GM19328 (cell line): ENCODE measurements around the gene ACSF3.

Experiments used
- ATAC-seq: cut with Tn5 transposase; IDR thresholded peaks from one replicate; pipeline ENCODE4 v1.9.1; 2021; ENCODE audit warnings: mild to moderate bottlenecking, moderate library complexity; ENCODE audit not compliant: unreplicated experiment

ACSF3 gene

DNA sequence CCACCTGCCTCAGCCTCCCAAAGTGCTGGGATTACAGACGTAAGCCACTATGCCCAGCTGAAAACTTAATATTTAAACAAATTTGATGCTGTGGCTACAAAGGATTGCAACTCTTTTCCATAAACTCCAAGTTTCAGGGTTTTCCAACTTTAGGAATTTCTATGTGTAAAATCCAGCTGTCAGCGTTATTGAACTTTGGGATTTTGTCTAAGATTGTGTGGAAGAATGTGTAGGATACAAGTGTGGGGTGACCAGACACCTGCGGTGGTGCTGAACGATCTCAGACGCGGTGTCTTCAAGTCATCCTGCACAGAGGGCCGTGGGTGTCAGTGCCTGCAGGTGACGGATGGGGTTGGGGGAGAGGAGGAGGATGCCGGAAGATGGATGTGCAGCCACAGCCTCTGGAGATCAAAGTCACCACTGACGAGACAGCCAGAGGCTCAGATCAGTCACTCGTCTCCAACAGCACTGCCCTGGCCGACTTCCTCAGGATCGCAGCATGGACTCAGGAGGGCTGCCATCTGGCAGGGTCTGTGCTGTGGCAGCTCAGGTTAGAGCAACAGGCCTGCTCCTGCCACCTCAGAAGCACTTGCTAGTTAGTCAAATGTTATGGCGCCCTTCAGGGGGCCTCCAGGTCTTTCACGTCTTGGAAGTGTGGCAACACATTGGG is 13.0 kb downstream of the ACSF3 start:
- no peak for ATAC-seq

DNA sequence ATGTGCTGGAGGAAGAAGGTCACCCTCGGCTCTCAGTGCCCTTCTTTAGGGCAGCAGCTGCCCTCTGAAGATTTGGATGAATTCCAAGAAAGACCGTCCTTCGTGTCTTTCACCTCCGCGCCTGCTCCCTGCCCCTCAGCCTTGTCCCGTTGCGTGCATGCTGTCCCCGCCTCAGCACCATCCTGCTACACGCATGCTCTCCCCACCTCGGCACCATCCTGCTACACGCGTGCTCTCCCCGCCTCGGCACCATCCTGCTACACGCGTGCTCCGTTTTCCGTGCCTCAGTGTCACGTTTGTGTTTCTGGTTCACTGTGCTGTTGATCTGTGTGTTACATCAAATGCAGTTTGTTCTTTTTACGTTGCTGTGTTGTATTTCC is 13.5 kb downstream of the ACSF3 start:
- no peak for ATAC-seq

DNA sequence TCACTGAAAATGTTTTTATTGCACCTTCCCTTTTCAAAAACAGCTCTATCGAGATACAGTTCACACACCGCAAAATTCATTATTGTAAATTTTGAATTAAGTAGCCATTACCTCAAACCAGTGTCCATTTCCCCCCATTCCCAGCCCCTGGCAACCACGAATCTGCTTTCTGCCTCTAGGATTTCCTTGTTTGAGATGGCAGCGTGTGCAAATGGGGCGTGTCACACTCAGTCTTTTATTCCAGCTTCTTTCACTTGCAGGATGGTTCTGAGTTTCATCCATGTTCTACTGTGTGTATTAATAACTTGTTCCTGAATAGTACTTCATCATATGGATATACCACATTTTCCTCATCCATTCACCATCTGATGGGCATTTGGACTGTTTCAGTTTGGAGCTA is 14.8 kb downstream of the ACSF3 start:
- no peak for ATAC-seq

DNA sequence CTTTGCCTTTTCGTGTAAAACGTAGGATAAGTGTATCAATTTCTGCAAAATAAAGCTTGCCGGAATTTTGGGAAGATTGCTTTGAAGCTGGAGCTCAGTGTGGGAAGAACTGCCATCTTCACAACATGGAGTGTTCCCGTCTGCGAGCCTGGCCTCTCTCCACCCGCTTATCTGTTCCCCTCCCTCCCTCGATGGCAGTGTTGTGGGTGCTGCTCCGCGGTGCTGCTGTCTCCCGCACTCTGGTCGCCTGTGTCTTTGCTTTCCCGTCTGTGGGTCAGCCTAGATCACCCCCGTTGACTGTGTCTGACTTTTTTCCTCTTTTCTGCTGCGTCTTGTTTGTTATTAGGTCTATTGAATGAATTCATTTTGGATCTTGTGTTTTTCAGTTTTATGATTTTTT is 17.0 kb downstream of the ACSF3 start:
- ATAC-seq: no peak

DNA sequence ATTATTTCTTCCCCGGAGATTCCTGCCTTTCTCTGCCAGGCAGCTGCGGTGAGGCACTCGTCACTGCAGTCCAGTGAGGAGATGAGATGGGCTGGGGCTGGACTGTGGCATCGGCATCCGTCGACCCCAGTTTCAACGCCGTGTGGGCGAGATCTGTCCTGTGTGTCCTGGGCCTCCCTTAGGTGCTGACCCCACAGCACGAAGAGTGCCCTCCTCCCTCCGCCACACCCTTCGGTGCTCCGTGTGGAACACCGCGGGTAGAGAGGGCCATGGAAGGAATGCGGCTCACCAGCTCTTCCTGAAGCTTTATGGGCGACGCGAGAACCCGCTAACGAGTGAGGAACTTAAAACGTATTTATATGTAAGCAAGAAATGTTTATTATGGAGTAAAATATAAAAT is 17.6 kb downstream of the ACSF3 start:
- no peak for ATAC-seq

GRCh38 chr16:89112377-89113151 is 18.9 kb downstream of the ACSF3 start:
- ATAC-seq: no peak

GRCh38 chr16:89113152-89113547 is 19.5 kb downstream of the ACSF3 start:
- no peak for ATAC-seq

DNA sequence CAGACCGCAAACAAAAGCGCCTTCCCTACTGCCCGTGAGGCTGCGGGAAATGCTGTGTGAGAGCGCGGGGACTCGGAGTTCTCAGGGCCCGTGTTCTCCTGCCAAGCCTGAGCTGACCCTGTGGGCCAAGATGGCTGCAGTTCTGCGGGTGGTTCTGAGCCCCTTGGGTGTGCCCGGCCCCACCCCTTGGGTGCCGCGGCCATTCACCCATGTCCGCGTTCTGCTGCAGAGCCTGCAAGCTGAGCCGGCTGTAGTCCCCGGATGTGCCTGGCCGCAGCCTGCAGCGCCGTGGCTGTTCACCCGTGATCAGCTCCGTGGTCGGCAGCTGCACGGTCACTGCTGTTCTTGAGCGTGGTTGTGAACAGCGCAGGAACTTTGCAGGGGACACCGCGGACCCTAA is 20.0 kb downstream of the ACSF3 start:
- ATAC-seq: no peak

GRCh38 chr16:89114159-89114981 is 20.7 kb downstream of the ACSF3 start:
- no peak for ATAC-seq

DNA sequence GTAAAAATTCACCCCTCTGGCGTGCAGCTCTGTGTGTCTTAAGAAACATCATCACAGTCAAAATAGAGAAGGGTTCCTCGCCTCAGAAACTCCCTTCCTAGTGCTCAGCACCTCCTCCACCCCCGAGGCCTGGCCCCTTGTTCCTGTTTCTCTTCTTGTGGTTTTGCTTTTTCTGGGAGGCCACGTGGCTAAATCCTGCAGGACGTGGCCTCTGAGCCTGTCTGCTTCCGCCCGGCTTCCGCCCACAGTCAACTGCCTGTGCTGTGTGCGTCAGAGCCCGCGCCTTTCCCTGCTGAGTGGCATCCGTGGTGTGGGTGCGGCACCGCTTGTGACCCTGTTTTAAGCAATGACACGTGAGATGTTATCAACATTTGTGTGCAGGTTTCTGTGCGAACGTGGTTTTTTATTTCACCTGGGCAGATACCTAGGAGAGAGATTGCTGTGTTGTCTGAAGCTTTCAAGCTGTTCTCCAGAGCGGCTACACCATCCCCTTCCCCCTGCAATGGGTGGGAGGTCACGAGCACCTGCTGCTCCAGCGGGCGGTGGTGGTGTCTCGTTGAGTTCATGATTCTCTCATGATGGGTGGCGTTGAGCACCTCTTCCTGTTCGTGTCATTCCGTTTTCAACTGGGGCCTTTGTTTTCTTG is 21.7 kb downstream of the ACSF3 start:
- peak; percentile 76 for ATAC-seq

DNA sequence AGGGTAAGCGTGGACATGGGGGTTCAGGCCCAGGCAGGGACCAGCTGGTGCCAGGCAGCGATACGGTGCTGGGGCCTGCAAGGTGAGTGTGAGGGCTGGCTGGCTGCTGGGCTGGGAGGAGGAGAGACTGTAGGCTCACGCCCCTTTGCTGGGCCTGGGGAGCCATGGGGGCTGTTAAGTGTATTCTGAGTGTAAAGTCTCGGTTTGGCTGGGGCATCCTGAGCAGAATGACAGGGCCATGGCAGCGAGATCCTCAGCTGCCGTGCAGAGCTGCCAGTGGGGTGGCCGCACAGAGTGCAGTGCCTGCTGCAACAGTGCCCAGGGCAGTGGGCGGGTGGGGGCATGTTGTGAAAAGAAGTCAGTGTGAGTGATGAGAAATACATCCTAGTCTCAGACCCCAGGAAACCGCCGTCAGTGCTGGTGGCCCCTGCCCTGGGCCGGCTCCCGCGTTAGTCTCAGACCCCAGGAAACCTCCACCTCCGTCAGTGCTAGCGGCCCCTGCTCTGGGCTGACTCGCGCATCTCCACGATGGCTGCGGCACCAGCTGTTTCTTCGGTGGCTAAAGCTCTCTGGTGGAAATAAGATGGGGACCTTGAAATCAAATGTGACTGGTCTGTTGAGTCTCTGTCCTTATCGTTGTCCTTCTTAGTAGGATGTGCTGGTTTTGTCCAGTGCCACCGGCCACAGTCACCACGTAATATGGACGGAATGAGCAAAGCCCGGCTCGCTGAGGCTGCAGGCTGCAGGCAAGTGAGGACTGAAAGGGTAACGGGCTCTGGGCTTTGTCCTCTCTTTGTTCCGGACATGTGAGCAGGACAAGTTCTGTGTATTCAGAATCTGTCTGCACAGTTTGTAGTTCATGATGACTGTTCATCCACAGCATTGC is 22.9 kb downstream of the ACSF3 start:
- no peak for ATAC-seq

GRCh38 chr16:89117227-89117974 is 23.7 kb downstream of the ACSF3 start:
- ATAC-seq: no peak

GRCh38 chr16:89117975-89118289 is 24.3 kb downstream of the ACSF3 start:
- no peak for ATAC-seq

- no peak for ATAC-seq
Observed at GRCh38 chr16:89118361-89119165, 24.9 kb downstream of the ACSF3 start.

GRCh38 chr16:89119166-89119621 is 25.5 kb downstream of the ACSF3 start:
- ATAC-seq: no peak

DNA sequence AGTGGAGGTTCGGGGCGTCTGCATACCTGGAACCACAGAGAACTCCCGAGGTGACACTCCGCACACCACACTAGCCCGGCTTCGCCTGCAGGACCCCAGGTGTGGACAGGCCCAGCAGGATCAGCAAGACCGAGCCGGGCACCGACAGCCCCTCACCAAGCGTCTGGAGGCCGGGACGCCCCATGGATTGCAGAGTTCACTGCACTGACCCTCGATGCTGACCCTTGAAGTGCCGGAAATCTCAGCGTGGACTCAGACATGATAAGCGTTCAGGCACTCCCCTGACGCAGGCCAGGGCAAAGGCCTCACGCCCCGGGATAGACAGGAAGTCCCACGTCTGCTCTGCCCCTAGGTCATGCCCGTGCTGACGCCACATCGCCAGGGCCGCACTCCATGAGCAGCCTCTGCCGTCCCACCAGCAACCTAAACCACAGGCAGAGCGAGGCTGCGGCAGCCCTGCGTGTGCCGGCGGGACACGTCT is 26.0 kb downstream of the ACSF3 start:
- ATAC-seq: no peak

DNA sequence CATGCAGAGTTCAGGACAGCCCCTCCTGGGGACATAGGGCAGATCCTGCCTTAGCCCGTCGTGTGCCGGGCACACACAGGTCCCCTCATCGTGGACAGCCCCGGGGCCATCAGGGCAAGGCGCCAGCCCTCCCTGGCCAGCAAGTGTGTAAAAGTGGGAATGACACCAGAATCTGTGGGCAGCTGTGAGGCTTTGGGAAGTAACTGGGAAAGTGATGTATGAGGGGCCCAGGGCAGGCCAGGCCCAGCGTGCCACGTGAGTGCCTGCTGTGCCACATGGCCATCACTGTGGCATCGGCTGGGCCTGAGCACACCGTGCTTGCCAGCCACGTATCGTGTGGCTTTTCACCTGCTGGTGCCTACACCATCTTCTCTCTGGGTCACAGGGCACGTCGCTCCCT is 26.6 kb downstream of the ACSF3 start:
- no peak for ATAC-seq

- ATAC-seq: no peak
Observed at GRCh38 chr16:89120921-89121351, 27.3 kb downstream of the ACSF3 start.
